GM18519 (cell line): ENCODE results near the gene RGS21.

ENCODE experiments used
- ATAC-seq: cut with Tn5 transposase; IDR thresholded peaks from one replicate; pipeline ENCODE4 v1.9.1; 2021; ENCODE audit warnings: mild to moderate bottlenecking, moderate library complexity; ENCODE audit not compliant: unreplicated experiment, low FRiP score

Gene RGS21

GRCh38 chr1:192378276-192378675, 61.5 kb downstream of the RGS21 start:
- ATAC-seq, result no peak

DNA sequence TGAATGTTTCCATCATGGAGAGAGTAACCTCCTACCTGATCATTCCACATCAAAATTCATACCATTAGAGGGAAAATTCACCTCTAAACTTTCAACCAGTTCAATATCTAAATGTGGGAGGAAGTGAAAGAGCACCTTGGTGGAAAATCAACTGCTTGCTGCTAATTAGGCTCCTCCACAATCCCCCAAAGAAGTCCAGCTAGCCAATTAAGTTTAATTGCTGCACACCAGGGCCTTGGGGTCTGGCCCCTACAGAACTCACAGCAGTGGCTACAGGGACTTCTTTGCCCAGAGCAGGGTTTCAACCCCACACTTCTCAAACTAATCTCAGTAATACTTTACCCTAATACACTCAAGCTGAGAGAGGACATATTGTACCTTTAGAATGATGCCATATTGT, 62.1 kb downstream of the RGS21 start:
- no peak for ATAC-seq

GRCh38 chr1:192379554-192379953, 62.8 kb downstream of the RGS21 start:
- no peak for ATAC-seq

- no peak for ATAC-seq
Observed at GRCh38 chr1:192382758-192383157, 66.0 kb downstream of the RGS21 start.

GRCh38 chr1:192386051-192386650, 69.4 kb downstream of the RGS21 start:
- ATAC-seq, result no peak

DNA sequence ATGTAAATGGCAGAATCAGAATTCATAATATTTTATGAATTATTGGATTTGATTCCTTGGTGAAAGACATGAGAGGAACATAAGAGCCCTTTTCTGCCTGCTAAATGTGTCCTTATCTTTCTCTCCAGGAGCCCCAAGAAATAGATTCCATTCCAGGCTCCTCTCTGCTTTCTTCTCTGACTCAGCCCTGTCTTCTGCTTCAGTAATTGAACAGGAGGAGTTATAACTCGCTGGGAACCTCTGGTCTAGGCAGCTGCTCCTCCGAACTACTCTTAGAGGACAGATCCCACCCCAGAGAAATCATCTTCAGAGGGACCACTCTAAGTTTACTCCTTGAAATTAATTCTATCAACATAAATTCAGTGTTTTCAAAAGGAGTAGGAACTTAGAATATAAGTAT, 78.4 kb downstream of the RGS21 start:
- ATAC-seq, result no peak

DNA sequence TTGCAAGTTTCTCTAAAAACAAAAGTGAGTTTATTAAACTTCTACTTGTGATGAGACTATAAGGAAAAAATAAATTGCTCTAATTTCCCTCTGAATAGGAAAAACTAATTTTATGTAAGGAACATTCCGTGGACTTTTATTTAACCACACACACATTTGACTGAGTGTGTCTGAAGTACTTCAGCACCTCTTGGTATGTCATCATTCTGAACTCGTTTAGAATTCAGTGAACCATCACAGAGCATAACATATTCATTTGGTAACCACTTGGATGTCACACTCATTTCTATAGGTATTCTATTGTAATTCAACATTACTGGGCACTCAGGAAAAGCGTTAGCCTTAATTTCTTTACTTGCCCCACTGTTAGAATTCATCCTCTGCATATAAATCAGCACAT, 79.1 kb downstream of the RGS21 start:
- ATAC-seq, result no peak

- no peak for ATAC-seq
Observed at GRCh38 chr1:192399161-192399560, 82.4 kb downstream of the RGS21 start.

- no peak for ATAC-seq
Observed at GRCh38 chr1:192401825-192402224, 85.0 kb downstream of the RGS21 start.

- ATAC-seq, result no peak
Observed at GRCh38 chr1:192402571-192402970, 85.8 kb downstream of the RGS21 start.

GRCh38 chr1:192407206-192407605, 90.4 kb downstream of the RGS21 start:
- ATAC-seq, result no peak
